ENCODE measurements around the gene RHBDF1.
A peak's percentile ranks its signal among the peaks of the same experiment; 100 is the strongest.

Gene RHBDF1

GRCh38 chr16:119295-119694 is 46.9 kb upstream of the RHBDF1 start:
- Histone ChIP-seq H3K9me2 (replicated peaks; ENCODE audit: insufficient read depth, low read length) (no peaks in the 10 kb centered on the region), H3K36me3 (ENCODE audit: low read length) (no peaks in the 10 kb centered on the region), H2AFZ (ENCODE audit: low read depth, low read length, severe bottlenecking) (no peak overlapping the region), H3K9me3 (ENCODE audit: insufficient read depth, low read length) (no peaks in the 10 kb centered on the region), H3F3A (ENCODE audit: insufficient read depth) (peaks cover 9% of the 10 kb centered on the region), H3K79me2 (ENCODE audit: insufficient read depth, low read length) (peaks cover 6% of the 10 kb centered on the region; the same call in 1 of the 2 replicates), H4K20me1 (ENCODE audit: low read depth, low read length) (no peaks in the 10 kb centered on the region), H3K27me3 (ENCODE audit: low read length) (no peaks in the 10 kb centered on the region), H3K9ac (ENCODE audit: low read length) (no peak overlapping the region), H3K4me2 (ENCODE audit: low read depth, low read length, poor library complexity, severe bottlenecking) (no peak overlapping the region), H3K4me3 (ENCODE audit: insufficient read depth, low read length, poor library complexity, severe bottlenecking) (no peak overlapping the region), H3K27ac (ENCODE audit: low read depth, low read length) (no peak overlapping the region)
- TF ChIP-seq CTCF (IDR thresholded peaks at IDR 0.05; ENCODE audit: insufficient read depth, low read length, poor library complexity, severe bottlenecking) (no peak), EZH2phosphoT487 (conservative IDR thresholded peaks at IDR 0.05; ENCODE audit: low read length) (no peak)

- no peaks in the 10 kb centered on the region for H3K36me3 ChIP-seq (ENCODE audit: low read length)
- no peak overlapping the region for H3K9ac ChIP-seq (ENCODE audit: low read length)
- H3K27ac ChIP-seq (ENCODE audit: low read depth, low read length), result no peak overlapping the region
- H3K4me2 ChIP-seq (ENCODE audit: low read depth, low read length, poor library complexity, severe bottlenecking), result no peak overlapping the region
- H4K20me1 ChIP-seq (ENCODE audit: low read depth, low read length), result no peaks in the 10 kb centered on the region
- H3K4me3 ChIP-seq (ENCODE audit: insufficient read depth, low read length, poor library complexity, severe bottlenecking), result no peak overlapping the region
- H3K9me2 ChIP-seq (replicated peaks; ENCODE audit: insufficient read depth, low read length), result no peaks in the 10 kb centered on the region
- peaks cover 9% of the 10 kb centered on the region for H3F3A ChIP-seq (ENCODE audit: insufficient read depth)
- H3K9me3 ChIP-seq (ENCODE audit: insufficient read depth, low read length), result no peaks in the 10 kb centered on the region
- no peak overlapping the region for H2AFZ ChIP-seq (ENCODE audit: low read depth, low read length, severe bottlenecking)
- H3K79me2 ChIP-seq (ENCODE audit: insufficient read depth, low read length), result peaks cover 6% of the 10 kb centered on the region; the same call in 1 of the 2 replicates
- TF ChIP-seq CTCF (IDR thresholded peaks at IDR 0.05; ENCODE audit: insufficient read depth, low read length, poor library complexity, severe bottlenecking), result no peak
- no peak for TF ChIP-seq EZH2phosphoT487 (conservative IDR thresholded peaks at IDR 0.05; ENCODE audit: low read length)
- H3K27me3 ChIP-seq (ENCODE audit: low read length), result no peaks in the 10 kb centered on the region
These were observed 46.4 kb upstream of the RHBDF1 start for GRCh38 chr16:118857-119256.

GRCh38 chr16:117379-118365 is 45.2 kb upstream of the RHBDF1 start:
- Histone ChIP-seq H3K9me3 (ENCODE audit: insufficient read depth, low read length) (no peaks in the 10 kb centered on the region), H3K27ac (ENCODE audit: low read depth, low read length) (peak overlapping the region; percentile 1; the same call in 1 of the 2 replicates), H3K79me2 (ENCODE audit: insufficient read depth, low read length) (peaks cover 5% of the 10 kb centered on the region; the same call in 1 of the 2 replicates), H2AFZ (ENCODE audit: low read depth, low read length, severe bottlenecking) (no peak overlapping the region), H3F3A (ENCODE audit: insufficient read depth) (peaks cover 9% of the 10 kb centered on the region), H3K9me2 (replicated peaks; ENCODE audit: insufficient read depth, low read length) (no peaks in the 10 kb centered on the region), H3K4me3 (ENCODE audit: insufficient read depth, low read length, poor library complexity, severe bottlenecking) (no peak overlapping the region), H3K27me3 (ENCODE audit: low read length) (no peaks in the 10 kb centered on the region), H3K36me3 (ENCODE audit: low read length) (no peaks in the 10 kb centered on the region), H4K20me1 (ENCODE audit: low read depth, low read length) (no peaks in the 10 kb centered on the region), H3K9ac (ENCODE audit: low read length) (no peak overlapping the region), H3K4me2 (ENCODE audit: low read depth, low read length, poor library complexity, severe bottlenecking) (no peak overlapping the region)
- TF ChIP-seq EZH2phosphoT487 (conservative IDR thresholded peaks at IDR 0.05; ENCODE audit: low read length) (no peak), CTCF (IDR thresholded peaks at IDR 0.05; ENCODE audit: insufficient read depth, low read length, poor library complexity, severe bottlenecking) (peak; percentile 50)

Measured in SU-DHL-6 (cell line).